Vagina (tissue), 2 donors: ENCODE data around the gene WNT7B.

ENCODE experiments used
- CTCF ChIP-seq, 3 experiments: fragments of 450-650 bp in 2 of 3; fragments of 200-600 bp in 1 of 3; sonication (generic) in 1 of 3; IDR thresholded peaks; one replicate each; pipeline ENCODE4 v1.5.1; 2017 to 2019; ENCODE audit warnings: antibody characterized with exemption in 3 of 3, mild to moderate bottlenecking in 2 of 3, moderate library complexity in 2 of 3
- POLR2A ChIP-seq, 2 donors: fragments of 450-650 bp; IDR thresholded peaks; one replicate each; pipeline ENCODE4 v1.6.1; 2017; ENCODE audit warnings: antibody characterized with exemption in 2 of 2, mild to moderate bottlenecking in 2 of 2, moderate library complexity in 2 of 2

DNA sequence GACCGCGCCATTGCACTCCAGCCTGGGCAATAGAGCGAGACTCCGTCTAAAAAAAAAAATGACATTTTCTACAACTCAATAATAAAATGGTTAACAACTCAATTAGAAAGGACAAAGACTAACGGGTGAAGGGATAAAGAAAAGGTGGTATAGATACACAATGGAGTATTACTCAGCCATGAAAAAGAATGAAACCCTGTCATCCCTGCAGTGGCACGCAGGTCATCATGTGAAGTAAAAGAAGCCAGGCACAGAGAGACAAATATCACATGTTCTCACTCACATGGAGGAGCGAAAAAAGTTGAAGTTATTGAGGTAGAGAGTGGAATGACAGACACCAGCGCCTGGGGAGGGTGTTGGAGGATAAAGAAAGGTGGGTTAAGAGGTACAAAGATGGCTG lies 39.0 kb downstream of the WNT7B start:
- TF ChIP-seq CTCF (IDR thresholded peaks at IDR 0.05) = no peak
- TF ChIP-seq POLR2A (IDR thresholded peaks at IDR 0.05) = no peak
